DMS53 (cell line): ENCODE data around the gene SLC35F3.

Experiments
- DNase-seq: peaks from one replicate; lab custom pipeline; 2025; lab: John Stamatoyannopoulos, UW

SLC35F3 gene

DNA sequence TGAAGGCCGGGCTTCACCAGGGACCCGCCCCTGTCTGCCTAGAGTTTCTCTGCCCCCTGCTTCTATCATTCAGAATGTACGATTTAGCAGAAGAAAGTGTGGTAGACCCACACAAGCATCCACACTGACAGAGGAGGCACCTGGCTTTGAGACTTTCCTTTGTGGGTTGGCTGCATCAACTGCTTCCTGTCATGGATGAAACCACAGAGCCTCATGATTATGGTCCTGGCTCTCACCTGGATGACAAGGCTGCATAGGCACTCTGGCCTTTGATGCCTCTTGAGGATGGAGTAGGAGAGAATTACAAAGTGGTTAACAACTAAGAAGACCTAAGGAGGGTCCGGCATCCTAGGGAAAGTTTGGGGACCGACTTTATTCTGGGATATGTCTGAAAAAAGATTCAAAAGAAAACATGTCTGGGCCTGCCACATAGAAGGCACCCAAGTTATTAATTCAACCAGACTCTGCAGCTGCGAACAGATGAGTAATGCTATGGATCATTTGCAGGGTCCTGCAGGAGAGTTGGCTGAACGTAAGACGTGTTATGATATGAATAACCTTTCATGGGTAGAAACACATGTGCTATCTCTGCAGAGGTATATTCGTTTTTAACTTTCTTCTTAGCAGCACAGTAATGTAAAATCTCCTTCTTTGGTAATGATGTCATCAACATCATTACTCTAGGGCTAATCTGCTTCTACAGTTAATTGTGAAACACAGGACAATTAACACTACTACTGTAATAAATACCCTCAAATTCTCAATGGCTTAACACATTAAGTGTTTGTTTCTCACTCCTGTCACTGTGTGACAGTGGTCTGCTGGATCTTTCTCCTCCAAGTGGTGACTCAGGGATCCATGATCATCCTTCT is 136.2 kb downstream of the SLC35F3 start:
- no peak for DNase-seq

DNA sequence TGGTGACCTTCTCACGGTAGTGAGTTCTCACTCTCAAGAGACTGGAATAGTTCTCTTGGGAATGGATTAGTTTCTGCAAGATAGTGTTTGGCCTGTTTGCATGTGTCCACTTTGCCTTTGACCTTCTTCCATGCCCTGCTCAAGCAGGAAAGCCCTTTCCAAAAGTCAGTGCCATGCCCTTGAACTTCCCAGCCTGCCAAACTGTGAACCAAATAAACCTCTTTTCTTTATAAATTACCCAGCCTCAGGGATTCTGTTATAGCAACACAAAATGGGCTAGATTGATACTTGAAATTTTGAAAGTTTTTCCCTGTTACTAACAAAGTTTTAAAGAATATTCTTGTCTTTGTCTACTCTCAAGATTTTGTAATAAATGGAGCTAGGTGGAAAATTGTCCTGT is 139.6 kb downstream of the SLC35F3 start:
- no peak for DNase-seq

DNA sequence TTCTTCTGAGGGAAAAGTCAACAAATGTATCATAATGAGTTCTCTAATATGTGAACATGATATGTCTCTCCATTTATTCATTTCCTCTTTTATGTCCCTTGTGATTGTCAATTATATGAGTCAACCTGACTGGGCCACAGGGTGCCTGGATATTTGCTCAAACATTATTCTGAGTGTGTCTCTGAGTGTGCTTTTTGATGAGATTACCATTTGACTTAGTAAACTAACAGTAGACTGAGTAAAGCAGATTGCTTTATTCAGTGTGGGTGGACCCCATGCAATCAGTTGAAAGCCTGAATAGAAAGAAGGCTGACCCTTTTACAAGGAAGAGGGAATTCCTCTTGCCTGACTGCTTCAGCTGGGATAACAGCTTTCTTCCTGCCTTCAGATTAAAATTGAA is 142.6 kb downstream of the SLC35F3 start:
- DNase-seq: peak; percentile 43

DNA sequence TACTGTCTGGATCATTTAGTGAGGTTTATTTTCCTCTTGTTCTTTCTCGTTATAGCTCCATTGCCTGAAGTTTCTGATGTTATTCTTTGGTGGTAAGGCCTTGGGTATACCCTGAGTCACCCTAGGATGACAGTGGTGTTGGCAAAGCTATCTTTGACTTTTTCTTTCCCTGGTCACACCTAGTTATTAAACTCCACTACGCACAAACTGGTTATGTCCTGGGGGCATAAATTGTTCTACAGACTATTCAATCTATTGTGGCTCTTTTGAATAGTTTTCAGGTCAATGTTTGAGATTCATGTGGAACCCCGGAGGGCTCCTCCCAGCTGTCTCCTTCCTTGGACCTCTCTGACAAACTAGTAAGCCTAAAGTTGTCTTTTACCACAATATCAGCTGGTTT is 157.7 kb downstream of the SLC35F3 start:
- no peak for DNase-seq

DNA sequence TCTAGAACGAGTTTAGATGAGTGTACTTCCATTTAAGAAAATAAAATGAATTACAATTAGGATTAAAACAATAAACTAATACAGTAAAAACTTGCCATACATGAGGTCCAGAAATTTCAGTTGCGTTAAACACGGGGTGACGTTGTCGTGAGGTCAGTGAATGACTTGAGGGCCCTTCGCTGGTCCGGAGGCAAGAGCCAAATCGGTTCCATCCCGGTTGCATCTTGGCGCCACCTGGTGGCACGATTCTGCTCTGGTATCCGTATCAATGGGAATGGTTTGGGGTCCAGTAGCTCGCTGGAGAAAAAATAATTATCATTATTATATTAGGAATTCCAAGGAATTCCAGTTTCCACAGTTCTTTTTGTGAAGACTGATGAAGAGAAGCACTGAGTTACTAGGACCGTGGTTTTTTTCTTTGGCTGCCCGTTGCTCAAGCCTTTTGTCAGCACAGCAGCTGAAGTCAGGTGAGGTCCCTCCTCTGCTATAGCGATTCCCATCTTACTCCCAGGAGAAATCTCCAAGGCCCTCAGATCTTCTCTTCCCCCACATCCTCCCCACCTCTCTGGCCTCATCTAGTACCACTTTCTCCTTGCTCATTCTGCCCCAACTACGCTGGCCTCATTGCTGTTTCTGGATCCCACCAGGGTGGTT is 161.4 kb downstream of the SLC35F3 start:
- DNase-seq: peak; percentile 89

DNA sequence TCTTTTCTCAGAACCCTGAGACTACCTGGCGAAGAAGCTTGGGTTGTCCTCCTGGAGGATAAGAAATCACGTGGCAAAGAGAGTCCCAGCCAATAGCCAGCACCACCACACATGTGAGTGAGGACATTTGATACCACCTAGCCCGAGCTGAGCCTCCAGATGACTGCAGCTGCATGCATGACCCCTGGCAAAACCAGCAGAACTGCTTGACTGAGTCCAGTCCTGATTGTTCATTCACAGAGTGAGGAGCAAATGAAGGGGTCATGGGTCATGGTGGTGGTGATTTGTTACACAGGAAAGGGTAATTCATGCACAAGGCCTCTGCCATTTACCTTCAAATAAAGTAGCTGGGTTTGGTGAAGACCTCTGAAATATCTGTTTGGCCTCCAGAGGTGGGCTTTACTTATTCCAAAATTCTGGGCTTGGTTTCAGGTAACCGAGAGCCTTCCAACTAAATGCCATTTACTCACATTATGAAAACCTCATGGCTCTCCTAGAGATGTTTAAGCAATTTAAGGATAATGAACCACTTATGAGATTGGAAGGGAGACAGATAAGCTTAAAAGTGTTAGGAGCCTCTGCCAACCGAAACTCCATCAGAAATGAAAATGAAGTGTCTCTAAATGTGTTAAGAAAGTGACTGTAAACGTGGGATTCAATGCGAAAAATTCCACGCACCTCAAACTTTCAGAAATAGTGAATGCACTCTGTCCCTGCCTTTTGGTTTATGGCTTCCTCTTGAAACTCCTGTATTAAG is 163.3 kb downstream of the SLC35F3 start:
- DNase-seq: no peak

DNA sequence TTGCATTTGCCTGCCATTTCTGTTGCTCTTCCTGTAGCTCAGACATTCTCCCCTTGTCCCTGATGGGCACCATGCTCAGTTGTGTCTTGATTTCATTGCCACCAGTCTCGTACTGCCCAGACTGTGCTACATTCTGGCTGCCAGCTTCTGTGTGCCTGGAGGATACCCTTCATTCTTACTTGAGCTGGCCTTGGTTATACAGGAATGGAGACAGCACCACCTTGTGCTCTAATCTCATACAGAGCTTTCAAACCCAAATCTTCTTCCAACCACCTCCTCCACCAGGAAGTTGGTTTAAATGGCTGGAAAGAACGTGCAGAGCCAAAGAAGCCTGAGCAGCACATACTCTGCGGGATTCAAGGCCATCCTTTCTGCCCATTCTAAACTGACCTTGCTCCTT is 165.3 kb downstream of the SLC35F3 start:
- peak; percentile 26 for DNase-seq

DNA sequence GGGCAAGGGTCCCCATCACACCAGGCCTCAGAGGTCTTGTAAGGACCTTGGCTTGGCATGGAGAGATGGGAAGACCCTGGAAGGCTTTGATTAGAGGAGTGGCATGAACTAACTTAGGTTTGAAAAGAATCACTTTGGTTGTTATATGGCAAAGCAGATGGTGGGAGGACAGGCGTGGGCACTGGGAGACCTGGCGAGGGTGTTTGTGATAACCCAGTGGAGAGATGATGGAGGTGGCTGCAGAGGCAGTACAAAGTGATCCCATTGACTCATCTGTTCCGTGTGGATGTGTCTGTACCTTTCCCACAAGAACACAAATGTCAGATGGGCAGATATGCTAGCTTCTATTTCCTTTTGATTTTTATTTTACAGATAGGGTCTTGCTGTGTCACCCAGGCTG is 168.3 kb downstream of the SLC35F3 start:
- no peak for DNase-seq

DNA sequence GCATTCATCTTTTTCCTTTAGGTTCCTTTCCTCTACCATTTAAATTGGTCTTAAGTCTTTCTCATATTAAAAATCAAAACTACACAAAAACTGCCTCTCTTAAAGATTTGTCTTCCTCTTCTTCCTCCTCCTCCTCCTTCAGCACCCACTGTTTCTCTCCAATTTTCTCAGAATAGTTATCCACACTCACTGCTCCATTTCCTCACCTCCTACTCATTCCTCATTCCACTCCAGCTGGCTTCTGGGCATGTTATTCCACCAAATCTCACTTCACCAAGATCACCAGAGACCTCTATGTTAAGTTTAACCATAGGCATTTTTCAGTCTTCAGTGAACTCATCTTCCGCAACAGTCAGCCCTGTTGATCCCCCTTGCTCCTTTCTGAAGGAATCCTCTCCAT is 173.7 kb downstream of the SLC35F3 start:
- DNase-seq: no peak

DNA sequence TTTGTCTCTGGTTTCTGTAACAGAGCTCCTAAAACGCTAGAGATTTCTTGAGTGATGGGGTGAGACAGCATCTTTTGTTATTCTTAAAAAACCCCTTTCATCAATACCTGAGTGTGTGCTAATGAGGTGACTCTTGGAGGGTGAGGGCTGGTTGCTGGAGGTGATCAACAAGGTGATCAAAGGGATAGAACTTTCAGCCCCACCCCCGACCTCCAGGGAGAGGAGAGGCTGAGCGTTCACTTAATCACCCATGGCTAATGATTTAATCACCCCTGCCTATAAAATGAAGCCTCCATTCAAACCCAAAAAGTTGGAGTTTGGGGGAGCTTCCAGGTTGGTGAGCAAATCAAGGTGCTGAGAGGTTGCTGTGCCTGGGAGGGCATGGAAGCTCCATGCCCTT is 175.4 kb downstream of the SLC35F3 start:
- no peak for DNase-seq

DNA sequence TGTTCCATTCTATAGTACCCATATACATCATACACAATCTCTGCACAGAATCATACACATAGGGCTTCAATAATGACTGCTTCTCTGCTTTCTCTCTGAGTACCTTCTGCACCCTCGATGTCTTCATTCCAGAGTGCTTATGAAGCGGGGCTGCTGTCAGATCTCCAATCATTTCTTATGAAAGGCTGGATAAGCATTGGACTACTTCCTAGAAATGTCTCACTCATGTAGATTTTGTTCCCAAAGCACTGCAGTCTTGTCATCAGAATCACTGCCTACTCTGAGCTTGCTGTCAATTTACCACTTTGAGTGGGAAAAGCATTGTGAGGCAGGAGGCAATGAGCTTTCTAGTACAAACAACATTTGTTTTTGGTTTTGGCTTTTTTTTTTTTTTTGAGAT is 179.0 kb downstream of the SLC35F3 start:
- DNase-seq: no peak

DNA sequence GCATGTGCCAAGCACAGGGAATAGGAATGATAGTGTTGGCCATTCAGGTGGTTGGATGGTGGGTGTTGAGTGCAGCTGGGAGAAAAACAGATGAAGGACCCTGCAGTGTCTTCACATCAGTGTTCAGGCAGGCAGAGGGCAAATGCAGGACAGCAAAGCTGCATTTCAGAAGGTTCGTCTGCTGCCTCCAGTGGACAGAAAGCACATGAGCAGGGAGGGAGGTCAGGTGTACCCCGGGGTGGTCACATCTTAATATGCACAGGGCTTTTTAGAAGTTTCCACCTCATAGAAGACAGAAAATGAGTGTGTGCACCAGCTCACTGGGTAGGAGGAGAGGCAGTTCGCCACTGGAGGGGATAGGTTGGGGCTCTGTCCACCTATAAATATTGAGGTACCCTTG is 184.9 kb downstream of the SLC35F3 start:
- peak; percentile 10 for DNase-seq

DNA sequence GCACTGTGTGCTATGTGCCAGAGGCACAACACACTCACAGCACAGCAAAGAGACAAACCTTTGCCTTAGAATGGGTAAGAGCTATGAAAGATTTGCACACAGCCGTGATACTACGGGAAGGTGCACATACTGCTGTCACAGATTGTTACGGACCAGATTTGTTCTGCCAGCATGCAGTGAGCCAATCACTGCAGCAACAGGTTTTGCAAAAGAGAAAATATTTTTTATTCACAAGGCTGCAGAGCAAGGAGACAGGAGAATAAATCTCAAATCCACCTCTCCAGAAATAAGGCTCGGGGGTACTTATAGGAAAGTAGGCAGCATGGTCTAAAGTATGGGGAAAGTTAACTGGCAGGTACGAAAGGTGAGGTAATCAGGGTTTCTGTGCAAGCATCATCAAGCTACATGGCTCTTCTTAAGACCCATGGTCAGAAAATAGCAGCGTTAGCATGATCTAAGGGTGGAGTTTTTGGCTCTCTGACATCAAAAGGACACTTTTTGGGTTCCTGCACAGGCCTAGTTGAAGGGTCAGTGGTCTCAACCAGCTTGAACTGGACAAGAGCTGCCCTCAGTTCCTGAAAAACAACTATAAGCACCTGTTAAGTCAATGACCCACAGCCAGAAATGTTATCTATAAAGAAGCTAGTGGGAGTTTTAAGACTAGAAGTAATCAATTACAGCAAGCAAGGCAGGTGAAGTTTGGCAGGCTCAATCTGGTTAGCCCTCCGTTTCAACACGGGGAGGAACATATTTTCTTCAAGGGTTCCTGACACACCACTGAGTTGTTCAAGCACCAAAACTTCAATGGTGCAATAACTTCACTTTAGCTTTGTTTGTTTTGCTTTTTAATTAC is 186.0 kb downstream of the SLC35F3 start:
- no peak for DNase-seq

DNA sequence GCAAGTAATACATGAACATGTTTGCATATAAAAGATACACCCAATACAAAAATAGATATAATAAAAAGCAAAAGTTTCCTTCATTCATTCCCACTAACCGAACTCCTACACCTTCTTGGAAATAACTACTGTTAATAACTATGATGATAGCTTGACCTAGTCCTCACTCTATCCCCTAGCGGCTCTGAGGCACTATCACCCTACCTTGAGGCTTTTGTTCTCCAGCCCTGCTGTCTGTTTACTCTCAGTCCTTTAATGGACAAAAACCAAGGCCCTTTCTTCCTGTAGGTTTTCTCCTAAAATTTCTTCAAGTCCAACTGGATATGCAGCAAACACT is 186.6 kb downstream of the SLC35F3 start:
- DNase-seq: no peak

DNA sequence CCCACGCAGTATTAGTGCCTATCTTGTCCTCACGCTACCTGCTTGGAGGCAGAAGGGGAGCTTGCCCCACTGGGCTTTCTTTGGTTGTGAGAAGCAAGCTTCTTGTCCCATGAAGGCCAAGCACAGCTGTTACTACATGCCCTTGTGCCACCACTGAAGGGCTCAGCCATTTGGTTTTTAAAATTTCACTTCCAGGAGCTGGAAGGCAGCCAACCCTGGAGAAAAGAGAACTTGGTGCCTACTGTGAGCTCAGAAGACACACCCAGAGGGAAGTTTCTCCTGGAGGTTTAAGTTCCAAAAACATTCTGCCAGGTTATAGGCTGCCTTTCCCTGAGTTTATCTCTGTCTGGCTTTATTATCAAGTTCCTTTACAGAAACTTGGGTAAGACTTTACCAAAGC is 187.4 kb downstream of the SLC35F3 start:
- DNase-seq: no peak

DNA sequence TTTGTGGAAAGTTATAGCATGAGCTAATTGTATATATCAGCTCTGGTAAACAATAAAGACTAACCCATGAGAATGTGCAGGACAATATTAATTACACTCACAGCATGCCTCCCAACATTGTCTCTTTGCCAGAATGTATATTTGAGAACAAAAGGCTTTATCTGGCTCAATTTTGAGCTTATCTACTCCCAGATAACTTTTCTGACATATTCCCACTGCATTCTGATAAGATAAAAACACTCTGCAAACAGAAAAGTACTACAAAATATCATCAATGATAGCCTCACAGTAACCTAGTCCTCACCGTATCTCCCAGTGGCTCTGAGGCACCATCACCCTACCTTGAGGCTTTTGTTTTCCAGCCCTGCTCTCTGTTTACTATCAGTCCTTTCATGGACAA is 188.6 kb downstream of the SLC35F3 start:
- no peak for DNase-seq

DNA sequence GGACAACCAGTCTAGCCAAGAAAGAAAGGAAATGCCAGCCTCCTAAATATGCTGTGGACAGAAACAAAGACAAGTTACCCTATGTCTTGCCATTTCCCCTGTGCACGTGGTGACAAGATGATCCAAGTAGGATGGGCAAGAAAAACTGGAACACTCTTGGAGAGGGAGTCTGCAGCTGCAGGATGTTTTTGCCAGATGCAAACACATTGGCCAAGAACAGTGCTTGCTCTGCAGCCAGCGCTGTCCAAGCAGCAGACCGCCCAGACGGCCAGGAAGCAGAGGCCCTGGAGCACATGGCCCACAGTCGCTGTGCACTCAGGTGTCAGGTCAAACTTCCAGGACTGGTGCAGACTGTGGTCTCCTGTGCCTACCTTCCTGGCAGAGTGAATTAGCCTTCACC is 189.3 kb downstream of the SLC35F3 start:
- DNase-seq: no peak

DNA sequence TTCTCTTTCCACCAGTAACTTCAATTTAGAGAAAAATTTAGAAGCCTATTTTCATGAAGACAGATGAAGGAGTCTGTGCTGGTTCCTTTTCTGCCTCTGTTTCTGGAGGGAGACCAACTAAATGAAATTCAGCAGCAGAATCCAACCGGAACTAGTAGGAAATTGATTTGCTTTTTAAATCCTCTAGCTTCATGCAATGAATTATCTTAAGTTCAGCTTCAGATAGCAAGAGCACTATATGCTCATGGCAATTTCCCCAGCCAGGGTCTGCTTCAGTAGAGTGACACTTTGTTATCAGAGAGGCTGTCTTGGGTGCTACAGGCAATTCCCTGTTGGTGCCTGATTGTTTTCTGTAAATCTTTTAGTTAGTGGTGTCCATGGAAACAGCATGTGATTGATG is 189.7 kb downstream of the SLC35F3 start:
- no peak for DNase-seq

DNA sequence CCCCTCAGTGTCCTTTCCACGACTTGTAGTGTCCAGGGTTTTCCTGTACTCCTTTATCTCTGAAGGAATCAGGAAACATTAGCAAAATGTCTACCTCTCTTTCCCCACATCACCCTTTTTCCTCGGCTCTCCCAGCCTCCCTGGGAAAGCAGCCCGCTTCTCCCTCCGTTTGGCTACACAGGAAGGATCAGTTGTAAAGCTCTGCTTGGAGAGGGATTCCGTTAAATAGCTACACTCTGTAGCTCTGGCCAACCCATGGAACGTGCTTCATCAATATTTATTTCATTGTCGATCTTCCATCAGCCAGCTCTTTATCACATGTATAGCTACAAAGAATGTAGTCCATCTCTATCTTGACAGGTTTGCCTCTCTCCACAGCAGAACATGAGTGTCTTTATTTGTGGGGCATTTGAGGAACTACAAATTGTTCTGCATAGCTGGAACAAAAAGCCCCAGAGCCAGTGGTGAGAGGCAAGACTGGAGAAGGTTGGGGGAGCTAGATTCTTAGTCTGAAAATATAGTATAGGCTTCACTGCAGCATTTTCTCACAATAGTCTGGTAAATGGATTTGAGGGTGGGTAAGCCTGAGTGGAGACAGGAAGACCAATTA is 191.8 kb downstream of the SLC35F3 start:
- DNase-seq: no peak

DNA sequence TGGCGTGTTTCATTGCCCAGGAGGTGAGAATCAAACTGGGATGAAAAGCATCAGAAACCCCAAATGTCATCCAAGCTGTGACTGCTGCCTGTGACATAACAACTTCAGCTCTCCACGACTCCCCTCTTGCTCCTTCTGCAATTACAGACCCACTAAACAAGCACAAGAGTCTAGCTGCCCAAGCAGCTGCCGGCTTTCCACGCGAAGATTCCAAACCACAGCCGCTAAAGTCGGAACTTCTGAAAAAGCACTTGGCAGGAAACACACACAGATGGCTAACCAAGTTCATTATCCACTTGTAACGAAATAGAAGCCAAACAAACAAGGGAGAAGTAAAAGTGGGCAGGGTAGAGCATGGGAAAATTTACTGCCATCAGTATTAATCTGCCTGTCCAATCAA is 198.1 kb downstream of the SLC35F3 start:
- DNase-seq: no peak

DNA sequence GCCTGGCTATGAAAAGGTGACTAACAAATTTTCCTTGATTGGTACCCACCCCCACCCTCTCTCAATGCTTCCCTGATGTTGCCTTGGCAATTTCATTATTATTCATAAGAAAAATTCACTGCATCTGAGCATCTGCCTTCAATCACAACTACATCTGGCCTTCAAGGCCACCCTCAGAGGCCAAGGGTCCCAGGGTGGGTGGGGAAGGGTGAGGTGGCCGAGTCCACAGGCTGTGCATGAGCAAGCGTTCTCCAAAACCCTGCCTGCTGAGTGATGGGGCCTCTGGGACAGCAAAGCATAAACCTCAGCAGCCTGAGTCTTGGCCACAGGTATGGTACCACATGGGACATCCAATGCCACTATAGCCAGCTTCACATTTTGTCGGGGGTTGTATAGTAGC is 198.7 kb downstream of the SLC35F3 start:
- DNase-seq: no peak

DNA sequence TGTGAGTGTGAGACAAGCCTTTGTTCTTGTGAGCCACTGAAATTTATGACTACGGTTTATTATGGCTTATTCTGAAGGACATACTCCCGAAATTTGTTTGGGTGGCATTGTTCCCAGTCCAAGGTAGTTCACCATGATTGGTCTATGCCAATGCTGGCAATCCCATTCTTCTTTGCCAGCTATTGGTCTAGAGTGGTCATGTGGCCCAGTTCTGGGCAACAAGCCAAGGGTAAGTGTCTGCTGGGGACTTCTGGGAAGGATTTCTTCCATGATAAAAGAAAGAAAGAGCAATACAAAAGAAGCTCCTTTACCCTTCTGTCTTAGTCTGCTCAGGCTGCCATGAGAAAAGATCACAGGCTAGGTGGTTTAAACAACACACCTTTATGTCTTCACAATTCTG is 201.6 kb downstream of the SLC35F3 start:
- no peak for DNase-seq
